Activated CD8-positive, alpha-beta T cell treated with anti-CD3 and anti-CD28 coated beads for 36 hours (primary cell): ENCODE measurements around the gene CCDC13. TPM values are rescaled to one million over a fixed set of nuclear protein-coding genes. Genes with fewer than 3 reads are reported as not detected.

Experiments used
- ATAC-seq: fragments of 200-7000 bp; cut with Tn5 transposase; one replicate; pipeline ENCODE4 v1.10.0; 2021; ENCODE audit warnings: mild to moderate bottlenecking, moderate library complexity
- CTCF ChIA-PET: fragments of 350-600 bp; sonication (Branson Sonifier 250); formaldehyde crosslinking; loops from one replicate; lab custom pipeline; 2021; ENCODE audit warnings: antibody characterized with exemption; lab: Charles Lee
- POLR2A ChIA-PET: fragments of 350-600 bp; sonication (Branson Sonifier 250); formaldehyde crosslinking; loops from one replicate; lab custom pipeline; 2021; ENCODE audit warnings: antibody characterized with exemption; lab: Charles Lee
- DNase-seq: peaks from one replicate; pipeline ENCODE4 v3.0.0-alpha.2; 2020
- H3K27ac Mint-ChIP-seq: one replicate; pipeline ENCODE4 v1.8.0; 2021; ENCODE audit warnings: mild to moderate bottlenecking, mixed read lengths
- H3K27me3 Mint-ChIP-seq: one replicate; pipeline ENCODE4 v1.8.0; 2021; ENCODE audit warnings: mixed read lengths
- H3K36me3 Mint-ChIP-seq: one replicate; pipeline ENCODE4 v1.8.0; 2021; ENCODE audit warnings: low read depth, mixed read lengths
- H3K4me1 Mint-ChIP-seq: one replicate; pipeline ENCODE4 v1.8.0; 2021; ENCODE audit warnings: low read depth, mixed read lengths
- H3K4me3 Mint-ChIP-seq: one replicate; pipeline ENCODE4 v1.8.0; 2021; ENCODE audit warnings: mild to moderate bottlenecking, moderate library complexity, mixed read lengths
- H3K9me3 Mint-ChIP-seq: one replicate; pipeline ENCODE4 v1.8.0; 2021; ENCODE audit warnings: mixed read lengths
- CTCF ChIP-seq: fragments of 200-600 bp; IDR thresholded peaks from one replicate; pipeline ENCODE4 v1.8.0; 2022; ENCODE audit warnings: antibody characterized with exemption, mild to moderate bottlenecking
- intact Hi-C: fragments of 100-400 bp; cut with micrococcal nuclease; formaldehyde crosslinking; loops from one replicate; pipeline ENCODE4 v1.10.0; 2022
- total RNA-seq, 2 experiments: library from RNA; stranded (reverse); gene quantifications; one replicate each; pipeline ENCODE4 v1.2.3, GENCODE V29; 2021

Gene CCDC13
- total RNA-seq, 2 experiments from 2014 or later = 0.29 TPM; not detected in 1

GRCh38 chr3:42800251-42800650 is 27.2 kb upstream of the CCDC13 start:
- Mint-ChIP-seq H3K4me3 (no peak overlapping the region), H3K27ac (no peak overlapping the region), H3K27me3 (no peaks in the 10 kb centered on the region), H3K4me1 (peaks cover 45% of the 10 kb centered on the region), H3K9me3 (no peaks in the 10 kb centered on the region), H3K36me3 (peaks cover 24% of the 10 kb centered on the region)
- ATAC-seq = no peak
- intact Hi-C loops = no loop called here
- TF ChIP-seq CTCF = no peak
- CTCF ChIA-PET = interaction anchor here (0.7 to 1.2 kb wide), 2 partner anchors 15 to 19 kb away, joined by 3 to 4 read pairs; no protein-coding TSS in a partner anchor
- POLR2A ChIA-PET = no interaction called here
- DNase-seq = no peak

DNA sequence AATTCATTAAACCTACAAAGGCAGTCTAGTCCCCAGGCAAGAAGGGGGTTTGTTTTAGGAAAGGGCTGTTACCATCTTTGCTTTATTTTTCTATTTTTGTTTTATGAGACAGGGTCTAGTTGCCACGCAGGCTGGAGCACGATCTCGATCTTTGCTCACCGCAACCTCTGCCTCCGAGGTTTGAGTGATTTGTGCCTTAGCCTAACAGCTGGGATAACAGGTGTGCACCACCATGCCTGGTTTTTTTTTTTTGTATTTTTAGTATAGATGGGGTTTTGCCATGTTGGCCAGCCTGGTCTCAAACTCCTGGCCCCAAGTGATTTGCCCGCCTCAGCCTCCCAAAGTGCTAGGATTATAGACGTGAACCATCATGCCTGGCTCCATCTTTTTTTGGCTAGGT is 26.3 kb upstream of the CCDC13 start:
- intact Hi-C loops = no loop called here
- Mint-ChIP-seq H3K9me3 (no peaks in the 10 kb centered on the region), H3K4me3 (no peak overlapping the region), H3K36me3 (peaks cover 24% of the 10 kb centered on the region), H3K27ac (no peak overlapping the region), H3K4me1 (peaks cover 39% of the 10 kb centered on the region), H3K27me3 (no peaks in the 10 kb centered on the region)
- ChIA-PET POLR2A (no interaction called here), CTCF (interaction anchor here (0.7 kb wide), 1 partner anchor 19 kb away, joined by 3 read pairs; no protein-coding TSS in a partner anchor)
- ATAC-seq (no peak), DNase-seq (no peak)
- TF ChIP-seq CTCF = no peak

GRCh38 chr3:42796332-42796885 is 23.4 kb upstream of the CCDC13 start:
- ChIA-PET POLR2A (no interaction called here), CTCF (interaction anchor here (0.7 to 1.0 kb wide), 3 partner anchors 9 to 1861 kb away, joined by 3 to 5 read pairs (median 3); no protein-coding TSS in a partner anchor)
- Mint-ChIP-seq H3K4me3 (no peak overlapping the region), H3K27ac (no peak overlapping the region), H3K36me3 (peaks cover 25% of the 10 kb centered on the region), H3K27me3 (no peaks in the 10 kb centered on the region), H3K9me3 (no peaks in the 10 kb centered on the region), H3K4me1 (peaks cover 27% of the 10 kb centered on the region)
- ATAC-seq (no peak), DNase-seq (no peak)
- no peak for TF ChIP-seq CTCF
- intact Hi-C loops = no loop called here

- no peak for DNase-seq
- no peaks in the 10 kb centered on the region for H3K9me3 Mint-ChIP-seq
- ATAC-seq = no peak
- H3K27me3 Mint-ChIP-seq = no peaks in the 10 kb centered on the region
- intact Hi-C loops = no loop called here
- no peak for TF ChIP-seq CTCF
- CTCF ChIA-PET = interaction anchor here (0.7 to 0.8 kb wide), 2 partner anchors 8 to 1861 kb away, joined by 3 to 5 read pairs; no protein-coding TSS in a partner anchor
- peaks cover 27% of the 10 kb centered on the region for H3K36me3 Mint-ChIP-seq
- H3K4me1 Mint-ChIP-seq = peaks cover 26% of the 10 kb centered on the region
- no peak overlapping the region for H3K27ac Mint-ChIP-seq
- POLR2A ChIA-PET = no interaction called here
- no peak overlapping the region for H3K4me3 Mint-ChIP-seq
Observed at GRCh38 chr3:42795621-42796181, 22.6 kb upstream of the CCDC13 start.

- ATAC-seq (no peak), DNase-seq (no peak)
- no peak for TF ChIP-seq CTCF
- ChIA-PET POLR2A (interaction anchor here (1.0 kb wide), 1 partner anchor 13 kb away, joined by 3 read pairs; no protein-coding TSS in a partner anchor), CTCF (interaction anchor here (0.6 to 1.5 kb wide), 2 partner anchors 13 to 793 kb away, joined by 3 read pairs; no protein-coding TSS in a partner anchor)
- intact Hi-C loops = no loop called here
- Mint-ChIP-seq H3K27me3 (no peaks in the 10 kb centered on the region), H3K36me3 (peaks cover 24% of the 10 kb centered on the region), H3K4me1 (peaks cover 9% of the 10 kb centered on the region), H3K27ac (no peak overlapping the region), H3K9me3 (no peaks in the 10 kb centered on the region), H3K4me3 (no peak overlapping the region)
Observed at GRCh38 chr3:42790714-42791229, 17.7 kb upstream of the CCDC13 start.
